A549 (cell line): ENCODE results near the gene PTGDS.

Source experiments
- CBX2 ChIP-seq: fragments of 200-600 bp; sonication (generic); IDR thresholded peaks from 2 replicates; pipeline ENCODE4 v1.6.1; 2016; ENCODE audit warnings: low read depth, mild to moderate bottlenecking, borderline replicate concordance
- CHD2 ChIP-seq: fragments of 150-350 bp; IDR thresholded peaks from 2 replicates; pipeline ENCODE4 v1.6.1; 2014; ENCODE audit warnings: low read length; ENCODE audit not compliant: partially characterized antibody
- CHD4 ChIP-seq: fragments of 200-600 bp; sonication (generic); IDR thresholded peaks from 2 replicates; pipeline ENCODE4 v1.6.1; 2016; ENCODE audit warnings: antibody characterized with exemption, mild to moderate bottlenecking, borderline replicate concordance
- EHF ChIP-seq: fragments of 250-450 bp; sonication (Bioruptor Pico); IDR thresholded peaks from 2 replicates; pipeline ENCODE4 v1.5.0; 2020; ENCODE audit warnings: mild to moderate bottlenecking
- JUN ChIP-seq, 2 experiments: fragments of >200 bp; sonication (Bioruptor Twin); formaldehyde crosslinking; IDR thresholded peaks; 2 replicates in 1 of 2; 3 replicates in 1 of 2; pipeline ENCODE4 v1.6.1; 2016 to 2017
- NFE2L2 ChIP-seq: fragments of 150-350 bp; conservative IDR thresholded peaks from 2 replicates; pipeline ENCODE4 v1.6.1; 2014; ENCODE audit warnings: low read length
- RAD21 ChIP-seq, 2 experiments: fragments of >200 bp in 1 of 2; sonication (Bioruptor Twin) in 1 of 2; formaldehyde crosslinking in 1 of 2; IDR thresholded peaks in 1 of 2; conservative IDR thresholded peaks in 1 of 2; 2 replicates in 1 of 2; 3 replicates in 1 of 2; pipeline ENCODE4 v1.6.1; 2012 to 2018; ENCODE audit warnings: inconsistent platforms in 1 of 2
- TP53 ChIP-seq: fragments of 250-450 bp; sonication (Bioruptor Pico); IDR thresholded peaks from 2 replicates; pipeline ENCODE4 v1.5.0; 2021; ENCODE audit warnings: mild to moderate bottlenecking, moderate library complexity
- ZNF302 ChIP-seq: fragments of 250-450 bp; sonication (Bioruptor Pico); IDR thresholded peaks from 2 replicates; pipeline ENCODE4 v1.9.0; 2021; ENCODE audit warnings: inconsistent platforms, mild to moderate bottlenecking, moderate library complexity
- TF ChIP-seq, protein P1 (sequence below): fragments of >200 bp; sonication (Bioruptor Twin); formaldehyde crosslinking; IDR thresholded peaks from 3 replicates; pipeline ENCODE4 v1.5.1; 2016
- TF ChIP-seq, protein P2 (sequence below): fragments of 200-600 bp; sonication (generic); IDR thresholded peaks from 2 replicates; pipeline ENCODE4 v1.6.1; 2016; ENCODE audit warnings: antibody characterized with exemption, mild to moderate bottlenecking, moderate library complexity

DNA sequence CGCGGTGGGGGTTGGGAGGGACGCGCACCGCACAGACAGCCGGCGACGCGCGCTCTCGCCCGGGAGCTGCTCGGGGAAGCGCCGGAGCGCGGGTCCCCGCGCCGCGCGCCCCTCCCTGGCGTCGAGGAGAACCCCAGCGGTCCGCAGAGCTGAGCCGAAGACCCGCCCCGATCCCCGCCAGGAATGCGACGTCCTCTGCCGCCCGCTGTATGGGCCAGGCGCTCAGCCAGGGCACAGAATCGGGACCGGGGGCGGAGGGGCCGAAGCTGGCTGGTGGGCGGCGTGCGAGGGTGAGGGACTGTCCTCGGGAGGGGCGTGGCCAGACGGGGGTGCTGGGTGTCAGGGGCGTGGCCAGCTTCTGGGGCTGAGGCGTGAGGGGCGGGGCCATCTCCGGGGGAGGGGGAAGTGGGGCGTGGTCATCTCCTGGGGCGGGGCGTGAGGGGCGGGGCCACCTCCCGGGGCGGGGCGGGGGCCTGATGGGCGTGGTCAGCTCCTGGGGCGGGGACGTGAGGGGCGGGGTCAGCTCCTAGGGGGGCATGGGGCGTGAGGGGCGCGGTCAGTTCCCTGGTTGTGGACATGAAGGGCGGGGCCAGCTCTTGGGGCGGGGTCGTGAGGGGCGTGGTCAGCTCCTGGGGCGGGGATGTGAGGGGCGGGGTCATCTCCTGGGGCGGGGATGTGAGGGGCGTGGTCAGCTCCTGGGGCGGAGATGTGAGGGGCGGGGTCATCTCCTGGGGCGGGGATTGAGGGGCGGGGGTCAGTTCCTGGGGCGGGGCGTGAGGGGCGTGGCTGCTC lies 965 bp downstream of the PTGDS start:
- TF ChIP-seq ZNF302 (CRISPR knock-in tag): no peak
- TF ChIP-seq, protein P1, sequence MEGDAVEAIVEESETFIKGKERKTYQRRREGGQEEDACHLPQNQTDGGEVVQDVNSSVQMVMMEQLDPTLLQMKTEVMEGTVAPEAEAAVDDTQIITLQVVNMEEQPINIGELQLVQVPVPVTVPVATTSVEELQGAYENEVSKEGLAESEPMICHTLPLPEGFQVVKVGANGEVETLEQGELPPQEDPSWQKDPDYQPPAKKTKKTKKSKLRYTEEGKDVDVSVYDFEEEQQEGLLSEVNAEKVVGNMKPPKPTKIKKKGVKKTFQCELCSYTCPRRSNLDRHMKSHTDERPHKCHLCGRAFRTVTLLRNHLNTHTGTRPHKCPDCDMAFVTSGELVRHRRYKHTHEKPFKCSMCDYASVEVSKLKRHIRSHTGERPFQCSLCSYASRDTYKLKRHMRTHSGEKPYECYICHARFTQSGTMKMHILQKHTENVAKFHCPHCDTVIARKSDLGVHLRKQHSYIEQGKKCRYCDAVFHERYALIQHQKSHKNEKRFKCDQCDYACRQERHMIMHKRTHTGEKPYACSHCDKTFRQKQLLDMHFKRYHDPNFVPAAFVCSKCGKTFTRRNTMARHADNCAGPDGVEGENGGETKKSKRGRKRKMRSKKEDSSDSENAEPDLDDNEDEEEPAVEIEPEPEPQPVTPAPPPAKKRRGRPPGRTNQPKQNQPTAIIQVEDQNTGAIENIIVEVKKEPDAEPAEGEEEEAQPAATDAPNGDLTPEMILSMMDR: no peak
- TF ChIP-seq CBX2: no peak
- TF ChIP-seq JUN (IDR thresholded peaks at IDR 0.05): no peak
- TF ChIP-seq, protein P2, sequence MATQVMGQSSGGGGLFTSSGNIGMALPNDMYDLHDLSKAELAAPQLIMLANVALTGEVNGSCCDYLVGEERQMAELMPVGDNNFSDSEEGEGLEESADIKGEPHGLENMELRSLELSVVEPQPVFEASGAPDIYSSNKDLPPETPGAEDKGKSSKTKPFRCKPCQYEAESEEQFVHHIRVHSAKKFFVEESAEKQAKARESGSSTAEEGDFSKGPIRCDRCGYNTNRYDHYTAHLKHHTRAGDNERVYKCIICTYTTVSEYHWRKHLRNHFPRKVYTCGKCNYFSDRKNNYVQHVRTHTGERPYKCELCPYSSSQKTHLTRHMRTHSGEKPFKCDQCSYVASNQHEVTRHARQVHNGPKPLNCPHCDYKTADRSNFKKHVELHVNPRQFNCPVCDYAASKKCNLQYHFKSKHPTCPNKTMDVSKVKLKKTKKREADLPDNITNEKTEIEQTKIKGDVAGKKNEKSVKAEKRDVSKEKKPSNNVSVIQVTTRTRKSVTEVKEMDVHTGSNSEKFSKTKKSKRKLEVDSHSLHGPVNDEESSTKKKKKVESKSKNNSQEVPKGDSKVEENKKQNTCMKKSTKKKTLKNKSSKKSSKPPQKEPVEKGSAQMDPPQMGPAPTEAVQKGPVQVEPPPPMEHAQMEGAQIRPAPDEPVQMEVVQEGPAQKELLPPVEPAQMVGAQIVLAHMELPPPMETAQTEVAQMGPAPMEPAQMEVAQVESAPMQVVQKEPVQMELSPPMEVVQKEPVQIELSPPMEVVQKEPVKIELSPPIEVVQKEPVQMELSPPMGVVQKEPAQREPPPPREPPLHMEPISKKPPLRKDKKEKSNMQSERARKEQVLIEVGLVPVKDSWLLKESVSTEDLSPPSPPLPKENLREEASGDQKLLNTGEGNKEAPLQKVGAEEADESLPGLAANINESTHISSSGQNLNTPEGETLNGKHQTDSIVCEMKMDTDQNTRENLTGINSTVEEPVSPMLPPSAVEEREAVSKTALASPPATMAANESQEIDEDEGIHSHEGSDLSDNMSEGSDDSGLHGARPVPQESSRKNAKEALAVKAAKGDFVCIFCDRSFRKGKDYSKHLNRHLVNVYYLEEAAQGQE: no peak
- TF ChIP-seq CHD4: no peak
- no peak for TF ChIP-seq TP53
- TF ChIP-seq NFE2L2: no peak
- TF ChIP-seq EHF (CRISPR knock-in tag): no peak
- TF ChIP-seq CHD2: no peak
- TF ChIP-seq RAD21 (conservative IDR thresholded peaks at IDR 0.05 in 1 of 2, IDR thresholded peaks at IDR 0.05 in 1 of 2): no peak
